ENCODE measurements around the gene MIEN1. TPM values are rescaled to one million over a fixed set of nuclear protein-coding genes. Genes with fewer than 3 reads are reported as not detected.

The MIEN1 gene
- total and polyA plus RNA-seq, 2 of the 13 experiments (the other 11 are each of a cell fraction or from before 2014, with no cell fraction given), result 40.6 to 56.6 TPM

DNA sequence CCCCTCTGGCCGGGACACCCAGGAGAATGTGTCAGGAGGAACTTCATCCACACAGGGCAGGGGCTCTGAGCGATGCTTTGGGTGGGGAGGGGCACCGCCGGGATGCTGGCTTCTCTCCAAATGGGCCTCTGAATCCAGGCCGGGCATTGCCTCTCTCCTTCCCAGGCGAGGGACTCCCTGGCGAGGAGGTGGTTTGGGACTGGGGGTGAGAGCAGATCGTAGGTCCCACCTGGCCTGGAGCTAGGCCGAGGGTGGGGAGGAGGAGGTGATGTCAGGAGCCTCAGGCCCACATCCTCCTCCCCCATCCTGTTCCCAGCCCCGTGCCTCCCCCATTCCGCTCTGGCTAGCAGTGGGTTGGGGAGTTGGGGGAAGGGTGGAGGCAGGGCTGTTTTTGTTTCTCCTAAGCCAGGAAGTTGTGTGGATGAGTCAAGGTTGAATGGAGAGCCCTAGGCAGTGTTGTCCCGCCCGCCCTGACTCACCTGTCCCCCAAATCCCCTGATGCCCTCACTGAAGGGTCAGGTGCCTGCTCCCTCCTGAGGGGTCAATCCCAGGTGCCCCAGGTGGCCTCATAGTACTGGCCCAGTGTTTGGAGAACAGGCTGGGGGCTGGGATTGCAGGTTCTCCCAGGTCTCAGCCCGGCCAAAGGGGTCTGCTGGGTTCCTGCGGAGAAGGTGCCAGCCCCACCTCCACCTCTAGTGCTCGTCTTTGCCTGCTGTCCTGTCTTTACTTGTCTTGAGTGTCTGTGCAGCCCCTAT lies 10.2 kb upstream of the MIEN1 start (continued):
- TF ChIP-seq ZFP90 (CRISPR knock-in tag; IDR thresholded peaks at IDR 0.05; ENCODE audit: borderline replicate concordance), result peak; percentile 67; the same call in 1 of the 2 replicates
- TF ChIP-seq, protein P1, sequence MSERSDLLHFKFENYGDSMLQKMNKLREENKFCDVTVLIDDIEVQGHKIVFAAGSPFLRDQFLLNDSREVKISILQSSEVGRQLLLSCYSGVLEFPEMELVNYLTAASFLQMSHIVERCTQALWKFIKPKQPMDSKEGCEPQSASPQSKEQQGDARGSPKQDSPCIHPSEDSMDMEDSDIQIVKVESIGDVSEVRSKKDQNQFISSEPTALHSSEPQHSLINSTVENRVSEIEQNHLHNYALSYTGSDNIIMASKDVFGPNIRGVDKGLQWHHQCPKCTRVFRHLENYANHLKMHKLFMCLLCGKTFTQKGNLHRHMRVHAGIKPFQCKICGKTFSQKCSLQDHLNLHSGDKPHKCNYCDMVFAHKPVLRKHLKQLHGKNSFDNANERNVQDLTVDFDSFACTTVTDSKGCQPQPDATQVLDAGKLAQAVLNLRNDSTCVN (CRISPR knock-in tag; IDR thresholded peaks at IDR 0.05; ENCODE audit: borderline replicate concordance), result no peak; the same call in 1 of the 2 replicates
- TF ChIP-seq, protein P2, sequence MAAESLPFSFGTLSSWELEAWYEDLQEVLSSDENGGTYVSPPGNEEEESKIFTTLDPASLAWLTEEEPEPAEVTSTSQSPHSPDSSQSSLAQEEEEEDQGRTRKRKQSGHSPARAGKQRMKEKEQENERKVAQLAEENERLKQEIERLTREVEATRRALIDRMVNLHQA (CRISPR knock-in tag; IDR thresholded peaks at IDR 0.05), result no peak
- TF ChIP-seq REXO4 (CRISPR knock-in tag; IDR thresholded peaks at IDR 0.05; ENCODE audit: borderline replicate concordance), result no peak
- TF ChIP-seq, protein P3, sequence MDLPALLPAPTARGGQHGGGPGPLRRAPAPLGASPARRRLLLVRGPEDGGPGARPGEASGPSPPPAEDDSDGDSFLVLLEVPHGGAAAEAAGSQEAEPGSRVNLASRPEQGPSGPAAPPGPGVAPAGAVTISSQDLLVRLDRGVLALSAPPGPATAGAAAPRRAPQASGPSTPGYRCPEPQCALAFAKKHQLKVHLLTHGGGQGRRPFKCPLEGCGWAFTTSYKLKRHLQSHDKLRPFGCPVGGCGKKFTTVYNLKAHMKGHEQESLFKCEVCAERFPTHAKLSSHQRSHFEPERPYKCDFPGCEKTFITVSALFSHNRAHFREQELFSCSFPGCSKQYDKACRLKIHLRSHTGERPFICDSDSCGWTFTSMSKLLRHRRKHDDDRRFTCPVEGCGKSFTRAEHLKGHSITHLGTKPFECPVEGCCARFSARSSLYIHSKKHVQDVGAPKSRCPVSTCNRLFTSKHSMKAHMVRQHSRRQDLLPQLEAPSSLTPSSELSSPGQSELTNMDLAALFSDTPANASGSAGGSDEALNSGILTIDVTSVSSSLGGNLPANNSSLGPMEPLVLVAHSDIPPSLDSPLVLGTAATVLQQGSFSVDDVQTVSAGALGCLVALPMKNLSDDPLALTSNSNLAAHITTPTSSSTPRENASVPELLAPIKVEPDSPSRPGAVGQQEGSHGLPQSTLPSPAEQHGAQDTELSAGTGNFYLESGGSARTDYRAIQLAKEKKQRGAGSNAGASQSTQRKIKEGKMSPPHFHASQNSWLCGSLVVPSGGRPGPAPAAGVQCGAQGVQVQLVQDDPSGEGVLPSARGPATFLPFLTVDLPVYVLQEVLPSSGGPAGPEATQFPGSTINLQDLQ (CRISPR knock-in tag; IDR thresholded peaks at IDR 0.05), result no peak
- TF ChIP-seq, protein P4, sequence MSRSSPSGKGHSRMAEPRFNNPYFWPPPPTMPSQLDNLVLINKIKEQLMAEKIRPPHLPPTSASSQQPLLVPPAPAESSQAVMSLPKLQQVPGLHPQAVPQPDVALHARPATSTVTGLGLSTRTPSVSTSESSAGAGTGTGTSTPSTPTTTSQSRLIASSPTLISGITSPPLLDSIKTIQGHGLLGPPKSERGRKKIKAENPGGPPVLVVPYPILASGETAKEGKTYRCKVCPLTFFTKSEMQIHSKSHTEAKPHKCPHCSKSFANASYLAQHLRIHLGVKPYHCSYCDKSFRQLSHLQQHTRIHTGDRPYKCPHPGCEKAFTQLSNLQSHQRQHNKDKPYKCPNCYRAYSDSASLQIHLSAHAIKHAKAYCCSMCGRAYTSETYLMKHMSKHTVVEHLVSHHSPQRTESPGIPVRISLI (CRISPR knock-in tag; IDR thresholded peaks at IDR 0.05; ENCODE audit: borderline replicate concordance), result no peak; the same call in 1 of the 2 replicates
- TF ChIP-seq, protein P5, sequence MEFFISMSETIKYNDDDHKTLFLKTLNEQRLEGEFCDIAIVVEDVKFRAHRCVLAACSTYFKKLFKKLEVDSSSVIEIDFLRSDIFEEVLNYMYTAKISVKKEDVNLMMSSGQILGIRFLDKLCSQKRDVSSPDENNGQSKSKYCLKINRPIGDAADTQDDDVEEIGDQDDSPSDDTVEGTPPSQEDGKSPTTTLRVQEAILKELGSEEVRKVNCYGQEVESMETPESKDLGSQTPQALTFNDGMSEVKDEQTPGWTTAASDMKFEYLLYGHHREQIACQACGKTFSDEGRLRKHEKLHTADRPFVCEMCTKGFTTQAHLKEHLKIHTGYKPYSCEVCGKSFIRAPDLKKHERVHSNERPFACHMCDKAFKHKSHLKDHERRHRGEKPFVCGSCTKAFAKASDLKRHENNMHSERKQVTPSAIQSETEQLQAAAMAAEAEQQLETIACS (CRISPR knock-in tag; IDR thresholded peaks at IDR 0.05), result no peak
- no peak for TF ChIP-seq EZH2 (conservative IDR thresholded peaks at IDR 0.05; ENCODE audit: low read depth, low read length)
- no peak for TF ChIP-seq CREB1 (IDR thresholded peaks at IDR 0.05)
- no peak for TF ChIP-seq CREB1 (CRISPR knock-in tag; IDR thresholded peaks at IDR 0.05)
- no peak for TF ChIP-seq KDM5B (CRISPR knock-in tag; IDR thresholded peaks at IDR 0.05; ENCODE audit: borderline replicate concordance)
- TF ChIP-seq RORA (CRISPR knock-in tag; IDR thresholded peaks at IDR 0.05), result no peak
- TF ChIP-seq, protein P6, sequence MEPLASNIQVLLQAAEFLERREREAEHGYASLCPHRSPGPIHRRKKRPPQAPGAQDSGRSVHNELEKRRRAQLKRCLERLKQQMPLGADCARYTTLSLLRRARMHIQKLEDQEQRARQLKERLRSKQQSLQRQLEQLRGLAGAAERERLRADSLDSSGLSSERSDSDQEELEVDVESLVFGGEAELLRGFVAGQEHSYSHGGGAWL (CRISPR knock-in tag; IDR thresholded peaks at IDR 0.05), result 0 out of 2 replicates have a peak, but pooled peaks have one; percentile 23
- no peak for TF ChIP-seq GPN1 (CRISPR knock-in tag; IDR thresholded peaks at IDR 0.05; ENCODE audit: borderline replicate concordance)
- TF ChIP-seq ZSCAN30 (CRISPR knock-in tag; IDR thresholded peaks at IDR 0.05), result no peak
- TF ChIP-seq, protein P7, sequence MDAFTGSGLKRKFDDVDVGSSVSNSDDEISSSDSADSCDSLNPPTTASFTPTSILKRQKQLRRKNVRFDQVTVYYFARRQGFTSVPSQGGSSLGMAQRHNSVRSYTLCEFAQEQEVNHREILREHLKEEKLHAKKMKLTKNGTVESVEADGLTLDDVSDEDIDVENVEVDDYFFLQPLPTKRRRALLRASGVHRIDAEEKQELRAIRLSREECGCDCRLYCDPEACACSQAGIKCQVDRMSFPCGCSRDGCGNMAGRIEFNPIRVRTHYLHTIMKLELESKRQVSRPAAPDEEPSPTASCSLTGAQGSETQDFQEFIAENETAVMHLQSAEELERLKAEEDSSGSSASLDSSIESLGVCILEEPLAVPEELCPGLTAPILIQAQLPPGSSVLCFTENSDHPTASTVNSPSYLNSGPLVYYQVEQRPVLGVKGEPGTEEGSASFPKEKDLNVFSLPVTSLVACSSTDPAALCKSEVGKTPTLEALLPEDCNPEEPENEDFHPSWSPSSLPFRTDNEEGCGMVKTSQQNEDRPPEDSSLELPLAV (CRISPR knock-in tag; conservative IDR thresholded peaks at IDR 0.05; ENCODE audit: low read depth), result no peak
- no peak for TF ChIP-seq CCDC6 (CRISPR knock-in tag; IDR thresholded peaks at IDR 0.05)
- TF ChIP-seq ZSCAN9 (CRISPR knock-in tag; IDR thresholded peaks at IDR 0.05; ENCODE audit: borderline replicate concordance), result peak; percentile 53; the same call in 1 of the 2 replicates

All from HepG2 (cell line).